Hematopoietic multipotent progenitor cell treated with erythropoietin and hydrocortisone succinate and interleukin-3 and kit ligand, for 4 days (in vitro differentiated cells): ENCODE measurements around the gene SLC13A5.
"Not testable (repeated sequence)": the region's sequence is repeated elsewhere in the genome, so short reads cannot be mapped to it uniquely, and the experiment has no call there.

Source experiments
- DNase-seq: peaks from one replicate; pipeline ENCODE4 v3.0.0-alpha.2; 2015

Gene SLC13A5

GRCh38 chr17:6713130-6713917 is at the start of gene SLC13A5:
Gene SLC13A5, minus strand, starts transcription at chr17:6713369. Its CDS starts 36 bp downstream, at chr17:6713333.
- peak; percentile 75 for DNase-seq

GRCh38 chr17:6761779-6762178 is 48.6 kb upstream of the SLC13A5 start:
- no peak for DNase-seq

GRCh38 chr17:6757747-6758146 is 44.6 kb upstream of the SLC13A5 start:
- no peak for DNase-seq

- DNase-seq, result peak; percentile 25
These were observed 43.4 kb upstream of the SLC13A5 start for GRCh38 chr17:6756425-6757031.

- peak; percentile 68 for DNase-seq
These were observed 42.6 kb upstream of the SLC13A5 start, which contains the start of gene XAF1 for GRCh38 chr17:6755731-6756184. Gene XAF1, plus strand, starts transcription at chr17:6756046. Its CDS starts 33 bp downstream, at chr17:6756079.

GRCh38 chr17:6755281-6755680 is 42.1 kb upstream of the SLC13A5 start:
- DNase-seq, result no peak

- DNase-seq, result no peak
These were observed 40.4 kb upstream of the SLC13A5 start for GRCh38 chr17:6753546-6753945.

GRCh38 chr17:6753006-6753445 is 39.9 kb upstream of the SLC13A5 start:
- peak; percentile 71 for DNase-seq

GRCh38 chr17:6752068-6752909 is 39.1 kb upstream of the SLC13A5 start:
- peak; percentile 68 for DNase-seq

- DNase-seq, result peak; percentile 68
These were observed 36.4 kb upstream of the SLC13A5 start for GRCh38 chr17:6749519-6749918.

GRCh38 chr17:6748617-6749016 is 35.4 kb upstream of the SLC13A5 start:
- no peak for DNase-seq

- DNase-seq, result not testable (repeated sequence)
These were observed 33.5 kb upstream of the SLC13A5 start for GRCh38 chr17:6746665-6747064.

GRCh38 chr17:6729531-6729930 is 16.4 kb upstream of the SLC13A5 start:
- no peak for DNase-seq

- DNase-seq, result no peak
These were observed 10.8 kb upstream of the SLC13A5 start for GRCh38 chr17:6724009-6724408.

- no peak for DNase-seq
These were observed 8.6 kb upstream of the SLC13A5 start for GRCh38 chr17:6721744-6722143.

GRCh38 chr17:6716736-6717135 is 3.6 kb upstream of the SLC13A5 start:
- no peak for DNase-seq

- no peak for DNase-seq
These were observed 1.2 kb upstream of the SLC13A5 start for GRCh38 chr17:6714315-6714874.

GRCh38 chr17:6713918-6714271 is 726 bp upstream of the SLC13A5 start:
- no peak for DNase-seq

GRCh38 chr17:6712854-6713129 is 377 bp downstream of the SLC13A5 start:
- no peak for DNase-seq

GRCh38 chr17:6712058-6712853 is 913 bp downstream of the SLC13A5 start:
- DNase-seq, result peak; percentile 27

GRCh38 chr17:6711681-6712057 is 1.5 kb downstream of the SLC13A5 start:
- DNase-seq, result peak; percentile 45

- peak; percentile 9 for DNase-seq
These were observed 2.0 kb downstream of the SLC13A5 start for GRCh38 chr17:6711081-6711674.
